Lung (tissue), 12 donors: ENCODE measurements around the gene PRKCE. TPM values are rescaled to one million over a fixed set of nuclear protein-coding genes. Genes with fewer than 3 reads are reported as not detected.

Source experiments
- ATAC-seq: fragments of 200-7000 bp; cut with Tn5 transposase; one replicate; pipeline ENCODE4 v1.9.1; 2020; ENCODE audit warnings: moderate number of reproducible peaks; ENCODE audit not compliant: insufficient read depth, low FRiP score
- DNase-seq, 3 donors: peaks; one replicate each; pipeline ENCODE4 v3.0.0-alpha.2; 2013 to 2017
- H3K27ac ChIP-seq, 2 donors: one replicate each; pipeline ENCODE4 v1.5.1; 2013; ENCODE audit warnings: mild to moderate bottlenecking in 2 of 2, moderate library complexity in 2 of 2, control low read depth in 1 of 2, inconsistent platforms in 1 of 2, low read depth in 1 of 2, low read length in 1 of 2
- H3K27me3 ChIP-seq, 3 donors: one replicate each; pipeline ENCODE4 v1.5.1; 2013; ENCODE audit warnings: low read length in 2 of 3; ENCODE audit not compliant: control insufficient read depth in 3 of 3, insufficient read depth in 3 of 3
- H3K36me3 ChIP-seq, 4 donors: one replicate each; pipeline ENCODE4 v1.5.1; 2013; ENCODE audit warnings: low read length in 4 of 4, mild to moderate bottlenecking in 1 of 4, moderate library complexity in 1 of 4; ENCODE audit not compliant: control insufficient read depth in 4 of 4, insufficient read depth in 4 of 4
- H3K4me1 ChIP-seq, 5 donors: one replicate each; pipeline ENCODE4 v1.5.1; 2013; ENCODE audit warnings: low read length in 5 of 5, mild to moderate bottlenecking in 2 of 5, moderate library complexity in 1 of 5; ENCODE audit not compliant: control insufficient read depth in 5 of 5, insufficient read depth in 5 of 5
- H3K4me3 ChIP-seq: one replicate; pipeline ENCODE4 v1.5.1; 2013; ENCODE audit warnings: mild to moderate bottlenecking, control low read depth, moderate library complexity
- H3K9ac ChIP-seq, 2 donors: one replicate each; pipeline ENCODE4 v1.5.1; 2013; ENCODE audit warnings: low read length in 2 of 2, control low read depth in 1 of 2; ENCODE audit not compliant: insufficient read depth in 1 of 2
- H3K9me3 ChIP-seq, 4 donors: one replicate each; pipeline ENCODE4 v1.5.1; 2013; ENCODE audit warnings: low read length in 3 of 4, mild to moderate bottlenecking in 1 of 4, moderate library complexity in 1 of 4; ENCODE audit not compliant: control insufficient read depth in 4 of 4, insufficient read depth in 3 of 4
- CTCF ChIP-seq: IDR thresholded peaks from 2 replicates; pipeline ENCODE4 v1.5.1; 2012; ENCODE audit warnings: mild to moderate bottlenecking; ENCODE audit errors: control extremely low read depth, extremely low read depth
- WGBS, 2 donors: extraction: QIAGEN DNeasy Blood & Tissue Kit; methylation state at CpG; one replicate each; pipeline ENCODE4 v1.1.7; 2013; 5-methylcytosine and 5-hydroxymethylcytosine counted together
- polyA plus RNA-seq, 2 donors: library from polyadenylated mRNA; stranded (reverse); fragments of 200-250 nt; gene quantifications; one replicate each; pipeline ENCODE4 v1.2.1, GENCODE V29; 2013
- total RNA-seq, 2 donors: library from RNA; depleted of rRNA in 1 of 2; stranded (reverse); fragments of >200 nt in 1 of 2; gene quantifications; one replicate each; pipeline ENCODE4 v1.2.1, GENCODE V29; 2014 to 2021
- donor health status: control.
- donor health status: control.
- donor health status: Bipolar disorder and iron deficiency.
- donor health status: healthy.
- donor health status: DM: yes; HTN: yes; CAD: no.

The PRKCE gene
- total and polyA plus RNA-seq, 4 donors = 12.5 to 82.2 (median 32.1) TPM

GRCh38 chr2:46163804-46164528 is 512.5 kb downstream of the PRKCE start:
- DNase-seq (no peak), ATAC-seq (peak; percentile 67)
- TF ChIP-seq CTCF = no peak
- Histone ChIP-seq H3K27me3 (no peaks in the 10 kb centered on the region), H3K4me3 (no peak overlapping the region), H3K9me3 (no peaks in the 10 kb centered on the region), H3K9ac (no peak overlapping the region), H3K27ac (peak overlapping the region; percentile 51 to 60), H3K36me3 (peaks cover 0 to 27% (median 9%) of the 10 kb centered on the region in 4 donors), H3K4me1 (peaks cover 7 to 22% (median 16%) of the 10 kb centered on the region in 5 donors)
- 75 to 83% methylated on average over 8 of the region's 8 CpGs for WGBS, 2 donors

- DNase-seq (peak; percentile 57 to 86 (median 76)), ATAC-seq (peak; percentile 58)
- no peak overlapping the region for H3K9ac ChIP-seq
- H3K4me3 ChIP-seq = no peak overlapping the region
- TF ChIP-seq CTCF = no peak
- H3K4me1 ChIP-seq = peaks cover 7 to 22% (median 16%) of the 10 kb centered on the region in 5 donors
- peak overlapping the region; percentile 51 to 62 for H3K27ac ChIP-seq
- H3K27me3 ChIP-seq = no peaks in the 10 kb centered on the region
- 52 to 72% methylated on average over 10 of the region's 10 CpGs for WGBS, 2 donors
- H3K36me3 ChIP-seq = peaks cover 0 to 21% (median 4%) of the 10 kb centered on the region in 4 donors
- H3K9me3 ChIP-seq = no peaks in the 10 kb centered on the region
These were observed 513.2 kb downstream of the PRKCE start for GRCh38 chr2:46164529-46165301.

- no peak for DNase-seq
- no peak overlapping the region for H3K9ac ChIP-seq
- ATAC-seq = no peak
These were observed 514.4 kb downstream of the PRKCE start for GRCh38 chr2:46165916-46166315.

More at GRCh38 chr2:46165916-46166315, 514.4 kb downstream of the PRKCE start:
- H3K27me3 ChIP-seq = no peaks in the 10 kb centered on the region
- H3K9me3 ChIP-seq = peaks cover 0 to under 1% (median 0%) of the 10 kb centered on the region in 4 donors
- H3K4me1 ChIP-seq = peaks cover 7 to 27% (median 21%) of the 10 kb centered on the region in 5 donors
- 97 to 99% methylated on average over 9 of the region's 9 CpGs for WGBS, 2 donors
- H3K4me3 ChIP-seq = no peak overlapping the region
- peaks cover 0 to 13% (median 2%) of the 10 kb centered on the region in 4 donors for H3K36me3 ChIP-seq
- TF ChIP-seq CTCF = no peak
- peak overlapping the region in 1 of 2 donors; percentile 17 for H3K27ac ChIP-seq
